ENCODE results near the gene PRPS2. TPM values are rescaled to one million over a fixed set of nuclear protein-coding genes. Genes with fewer than 3 reads are reported as not detected.

PRPS2 gene
- polyA plus RNA-seq, 1 donor from 2014 or later, result 4.7 TPM

- Histone ChIP-seq H3K4me2 (ENCODE audit: low read length) (no peak overlapping the region), H3K9ac (ENCODE audit: low read length) (no peak overlapping the region), H3K9me3 (ENCODE audit: low read length) (no peaks in the 10 kb centered on the region), H3K36me3 (ENCODE audit: insufficient read depth, low read length) (no peaks in the 10 kb centered on the region), H3K79me2 (replicated peaks; ENCODE audit: insufficient read depth, low read length) (no peaks in the 10 kb centered on the region), H3F3A (ENCODE audit: insufficient read depth, low read length, poor library complexity, severe bottlenecking) (no peaks in the 10 kb centered on the region), H4K20me1 (ENCODE audit: insufficient read depth) (no peaks in the 10 kb centered on the region), H3K27me3 (ENCODE audit: insufficient read depth, low read depth, low read length) (no peaks in the 10 kb centered on the region), H3K27ac (ENCODE audit: low read length) (no peak overlapping the region), H3K4me3 (ENCODE audit: low read length) (no peak overlapping the region), H2AFZ (ENCODE audit: low read depth, low read length) (no peak overlapping the region), H3K9me2 (ENCODE audit: insufficient read depth, low read length) (no peaks in the 10 kb centered on the region)
- TF ChIP-seq EZH2 (IDR thresholded peaks at IDR 0.05; ENCODE audit: borderline replicate concordance, insufficient read depth, low read length, poor library complexity, severe bottlenecking) (no peak), EP300 (conservative IDR thresholded peaks at IDR 0.05; ENCODE audit: poor library complexity, severe bottlenecking) (no peak), POLR2AphosphoS5 (IDR thresholded peaks at IDR 0.05) (no peak), SMC3 (conservative IDR thresholded peaks at IDR 0.05; ENCODE audit: poor library complexity) (no peak), REST (IDR thresholded peaks at IDR 0.05; ENCODE audit: borderline replicate concordance) (no peak), RAD21 (conservative IDR thresholded peaks at IDR 0.05) (no peak), MXI1 (conservative IDR thresholded peaks at IDR 0.05; ENCODE audit: poor library complexity, severe bottlenecking) (no peak)
Measured at GRCh38 chrX:12753366-12753765, 37.8 kb upstream of the PRPS2 start.

- Histone ChIP-seq H3K9me3 (ENCODE audit: low read length) (no peaks in the 10 kb centered on the region), H2AFZ (ENCODE audit: low read depth, low read length) (no peak overlapping the region), H3K27me3 (ENCODE audit: insufficient read depth, low read depth, low read length) (no peaks in the 10 kb centered on the region), H3K9me2 (ENCODE audit: insufficient read depth, low read length) (no peaks in the 10 kb centered on the region), H3F3A (ENCODE audit: insufficient read depth, low read length, poor library complexity, severe bottlenecking) (no peaks in the 10 kb centered on the region), H3K36me3 (ENCODE audit: insufficient read depth, low read length) (no peaks in the 10 kb centered on the region), H3K4me2 (ENCODE audit: low read length) (no peak overlapping the region), H3K79me2 (replicated peaks; ENCODE audit: insufficient read depth, low read length) (no peaks in the 10 kb centered on the region), H4K20me1 (ENCODE audit: insufficient read depth) (no peaks in the 10 kb centered on the region), H3K4me3 (ENCODE audit: low read length) (no peak overlapping the region), H3K27ac (ENCODE audit: low read length) (no peak overlapping the region), H3K9ac (ENCODE audit: low read length) (no peak overlapping the region)
- TF ChIP-seq MXI1 (conservative IDR thresholded peaks at IDR 0.05; ENCODE audit: poor library complexity, severe bottlenecking), result no peak
- TF ChIP-seq SMC3 (conservative IDR thresholded peaks at IDR 0.05; ENCODE audit: poor library complexity), result no peak
- TF ChIP-seq RAD21 (conservative IDR thresholded peaks at IDR 0.05), result no peak
- TF ChIP-seq POLR2AphosphoS5 (IDR thresholded peaks at IDR 0.05), result no peak
- no peak for TF ChIP-seq TAF1 (IDR thresholded peaks at IDR 0.05; ENCODE audit: low read depth)
- no peak for TF ChIP-seq REST (IDR thresholded peaks at IDR 0.05; ENCODE audit: borderline replicate concordance)
- no peak for TF ChIP-seq CTCF (IDR thresholded peaks at IDR 0.05; ENCODE audit: poor library complexity, severe bottlenecking)
- TF ChIP-seq EP300 (conservative IDR thresholded peaks at IDR 0.05; ENCODE audit: poor library complexity, severe bottlenecking), result no peak
- no peak for TF ChIP-seq EZH2 (IDR thresholded peaks at IDR 0.05; ENCODE audit: borderline replicate concordance, insufficient read depth, low read length, poor library complexity, severe bottlenecking)
Measured at GRCh38 chrX:12758291-12758690, 32.9 kb upstream of the PRPS2 start.
